ENCODE results near the gene PLPPR1.

Gene PLPPR1

DNA sequence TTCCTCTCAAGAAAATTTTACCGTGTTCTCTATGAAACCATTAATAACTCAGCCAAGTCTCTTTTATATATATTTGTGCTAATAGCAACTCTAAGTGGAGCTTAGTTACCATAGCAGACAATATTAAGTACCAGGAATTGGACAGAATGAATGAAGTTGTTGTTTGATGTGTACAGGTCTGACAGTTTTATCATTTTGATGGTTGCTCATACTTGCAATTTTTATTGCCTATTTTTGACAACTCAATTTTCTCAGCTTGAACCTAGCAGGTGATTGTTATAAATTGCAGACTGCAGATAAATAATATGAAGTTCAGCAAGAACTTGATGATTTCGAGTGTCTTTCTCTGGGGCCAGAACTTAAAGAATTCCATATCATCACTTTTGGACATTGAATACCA, 163.2 kb downstream of the PLPPR1 start:
- Mint-ChIP-seq H3K27me3 (no peaks in the 10 kb centered on the region), H3K4me1 (no peaks in the 10 kb centered on the region), H3K4me3 (no peak overlapping the region), H3K36me3 (ENCODE audit: insufficient read depth) (no peaks in the 10 kb centered on the region), H3K9me3 (no peaks in the 10 kb centered on the region), H3K27ac (ENCODE audit: low read depth) (no peak overlapping the region)
- DNase-seq (ENCODE audit: low spot score in 2 of 2) (no peak), ATAC-seq (replicated peaks; ENCODE audit: extremely low read depth, poor library complexity, severe bottlenecking) (no peak)

DNA sequence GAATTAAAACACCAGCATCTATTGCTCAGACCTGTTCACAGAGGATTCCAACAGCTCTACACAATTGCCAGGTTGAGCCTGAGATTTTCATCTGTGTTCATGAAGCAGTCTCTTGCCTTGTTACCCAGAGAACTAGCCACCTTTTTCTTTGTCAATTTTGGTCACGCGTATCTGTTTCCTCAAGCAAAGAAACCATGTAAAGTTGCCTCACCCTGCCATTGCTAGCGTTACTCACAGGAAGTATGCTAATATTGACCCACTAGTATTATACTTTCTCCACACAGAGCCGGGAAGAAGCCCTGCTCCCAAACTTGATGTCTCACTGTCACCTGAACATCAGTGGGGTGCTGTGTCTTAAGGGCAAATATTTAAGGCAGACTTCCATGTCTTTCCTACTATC, 168.5 kb downstream of the PLPPR1 start:
- Mint-ChIP-seq H3K27ac (ENCODE audit: low read depth) (no peak overlapping the region), H3K27me3 (no peaks in the 10 kb centered on the region), H3K4me3 (no peak overlapping the region), H3K36me3 (ENCODE audit: insufficient read depth) (no peaks in the 10 kb centered on the region), H3K4me1 (no peaks in the 10 kb centered on the region), H3K9me3 (no peaks in the 10 kb centered on the region)
- DNase-seq (ENCODE audit: low spot score in 2 of 2) = no peak
- no peak for ATAC-seq (replicated peaks; ENCODE audit: extremely low read depth, poor library complexity, severe bottlenecking)

DNA sequence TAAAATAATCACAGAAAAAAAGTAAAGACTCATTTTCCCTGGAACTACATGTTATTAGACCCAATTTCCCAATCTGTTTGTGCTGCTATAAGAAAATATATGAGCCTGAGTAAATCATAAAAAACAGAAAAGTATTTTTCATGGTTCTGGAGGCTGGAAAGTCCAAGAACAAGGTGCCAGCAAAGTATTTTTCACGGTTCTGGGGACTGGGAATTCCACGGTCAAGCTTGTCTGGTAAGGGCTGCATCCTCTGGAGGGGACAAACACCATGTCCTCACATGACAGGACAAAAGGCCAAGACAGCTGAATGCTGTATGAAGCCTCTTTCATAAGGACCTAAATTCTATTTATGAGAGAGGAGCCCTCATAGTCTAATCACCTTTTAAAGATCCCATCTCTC, 172.3 kb downstream of the PLPPR1 start:
- Mint-ChIP-seq H3K27ac (ENCODE audit: low read depth) (no peak overlapping the region), H3K4me1 (no peaks in the 10 kb centered on the region), H3K27me3 (no peaks in the 10 kb centered on the region), H3K4me3 (no peak overlapping the region), H3K36me3 (ENCODE audit: insufficient read depth) (no peaks in the 10 kb centered on the region), H3K9me3 (no peaks in the 10 kb centered on the region)
- DNase-seq (ENCODE audit: low spot score in 2 of 2) (no peak), ATAC-seq (replicated peaks; ENCODE audit: extremely low read depth, poor library complexity, severe bottlenecking) (no peak)

DNA sequence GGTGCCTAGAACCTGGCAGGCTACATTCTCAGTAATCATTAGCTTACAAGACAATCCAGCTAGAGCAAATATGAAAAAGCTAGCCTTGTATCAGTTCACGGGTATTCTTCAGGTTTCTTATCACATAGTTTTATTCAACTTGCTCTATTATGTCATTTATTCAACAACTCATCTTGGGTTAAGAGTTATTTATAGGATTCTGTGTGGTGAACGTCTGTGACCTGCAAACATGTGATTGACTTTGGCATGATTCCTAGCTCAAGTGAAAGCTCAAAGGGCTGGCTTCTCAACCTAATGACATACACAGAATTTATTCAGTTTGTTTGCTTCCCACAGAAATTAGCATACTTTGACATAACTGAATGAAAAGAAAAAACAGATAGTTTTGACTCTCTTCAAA, 173.1 kb downstream of the PLPPR1 start:
- no peaks in the 10 kb centered on the region for H3K27me3 Mint-ChIP-seq
- H3K36me3 Mint-ChIP-seq (ENCODE audit: insufficient read depth) = no peaks in the 10 kb centered on the region
- H3K4me3 Mint-ChIP-seq = no peak overlapping the region
- DNase-seq (ENCODE audit: low spot score in 2 of 2) = no peak
- no peak overlapping the region for H3K27ac Mint-ChIP-seq (ENCODE audit: low read depth)
- no peak for ATAC-seq (replicated peaks; ENCODE audit: extremely low read depth, poor library complexity, severe bottlenecking)
- H3K9me3 Mint-ChIP-seq = no peaks in the 10 kb centered on the region
- H3K4me1 Mint-ChIP-seq = no peaks in the 10 kb centered on the region

DNA sequence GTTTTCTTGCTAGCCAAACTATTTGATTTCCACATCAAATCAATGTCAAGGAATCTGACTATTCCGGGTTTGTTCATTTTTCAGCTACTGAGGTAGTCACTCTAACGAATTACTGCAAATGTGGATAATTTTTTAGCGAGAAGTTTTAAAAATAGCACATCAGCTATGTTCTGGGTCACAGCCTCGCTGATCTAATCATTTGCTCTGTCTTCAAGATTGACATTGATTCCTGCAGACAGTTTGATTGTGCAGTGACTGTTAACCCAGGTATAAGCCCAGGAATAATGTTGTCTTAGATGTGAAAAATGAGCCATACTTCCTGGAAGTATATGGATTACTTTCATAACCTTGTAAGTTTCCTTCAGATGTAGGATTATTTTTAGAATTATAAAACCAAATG, 181.1 kb downstream of the PLPPR1 start:
- peaks cover 6% of the 10 kb centered on the region for H3K9me3 Mint-ChIP-seq

DNA sequence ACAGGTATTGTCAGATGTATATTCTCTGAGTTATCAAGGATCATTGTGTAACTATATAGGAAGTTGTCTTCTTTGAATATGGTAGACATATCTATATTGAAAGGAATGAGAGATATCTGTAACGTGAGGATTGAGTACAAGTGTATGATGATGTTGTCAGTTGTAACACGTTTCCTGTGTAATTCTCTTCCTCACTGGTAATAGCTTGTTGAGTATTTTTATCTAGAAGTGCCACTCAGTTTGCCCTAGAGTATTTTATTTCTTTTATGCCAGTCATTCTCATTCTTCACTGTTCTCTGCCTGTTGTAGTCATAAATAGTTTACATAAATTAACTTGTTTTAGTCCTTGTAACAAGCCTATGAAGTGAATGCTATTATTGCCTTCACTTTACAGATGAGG, 184.1 kb downstream of the PLPPR1 start:
- Mint-ChIP-seq H3K27me3 (peaks cover 10% of the 10 kb centered on the region), H3K4me3 (no peak overlapping the region), H3K27ac (ENCODE audit: low read depth) (no peak overlapping the region), H3K36me3 (ENCODE audit: insufficient read depth) (no peaks in the 10 kb centered on the region), H3K4me1 (no peaks in the 10 kb centered on the region), H3K9me3 (peaks cover 10% of the 10 kb centered on the region)
- ATAC-seq (replicated peaks; ENCODE audit: extremely low read depth, poor library complexity, severe bottlenecking) (no peak), DNase-seq (ENCODE audit: low spot score in 2 of 2) (no peak)

More for the DNA sequence above, 181.1 kb downstream of the PLPPR1 start:
- Mint-ChIP-seq H3K36me3 (ENCODE audit: insufficient read depth) (no peaks in the 10 kb centered on the region), H3K27me3 (no peaks in the 10 kb centered on the region), H3K4me3 (no peak overlapping the region), H3K4me1 (no peaks in the 10 kb centered on the region), H3K27ac (ENCODE audit: low read depth) (no peak overlapping the region)
- DNase-seq (ENCODE audit: low spot score in 2 of 2) (no peak), ATAC-seq (replicated peaks; ENCODE audit: extremely low read depth, poor library complexity, severe bottlenecking) (no peak)

DNA sequence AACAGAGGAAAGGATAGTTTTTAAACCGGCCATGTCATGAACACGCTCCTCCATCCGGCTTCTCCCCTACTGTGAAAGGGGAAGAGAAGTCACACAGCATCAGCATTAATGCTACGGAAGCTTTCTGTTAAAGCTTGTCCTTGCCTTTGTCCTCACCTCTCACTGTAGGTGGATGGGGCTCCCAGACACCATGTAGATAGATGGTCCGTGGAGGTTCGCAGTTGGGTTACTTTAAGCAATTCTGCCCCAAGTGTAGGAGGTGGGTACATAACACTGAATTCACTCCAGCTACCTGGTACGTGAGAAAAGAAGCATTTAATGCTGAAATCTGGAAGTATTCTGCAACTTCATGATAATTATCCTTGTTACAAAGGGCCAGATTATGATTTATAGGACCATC, 190.5 kb downstream of the PLPPR1 start:
- H3K4me1 Mint-ChIP-seq = no peaks in the 10 kb centered on the region

DNA sequence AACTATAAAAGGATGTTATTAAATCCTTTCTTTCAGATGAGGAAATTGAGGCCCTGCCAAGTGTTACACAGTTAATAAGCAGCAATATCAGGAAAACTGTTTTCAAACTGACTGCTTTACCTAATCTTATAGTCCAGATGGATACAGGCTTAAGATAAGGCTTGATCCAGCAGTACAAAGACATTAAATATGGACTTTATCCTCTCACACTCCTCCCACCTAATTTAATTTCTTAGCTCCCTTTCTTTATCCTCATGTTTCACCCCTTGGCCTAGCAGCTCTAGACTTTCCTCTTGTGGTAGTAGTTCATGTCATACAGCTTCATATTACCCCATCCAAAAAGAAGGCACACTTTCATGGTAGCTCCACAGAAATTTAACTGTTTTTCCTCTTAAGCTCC, 191.8 kb downstream of the PLPPR1 start:
- Mint-ChIP-seq H3K27ac (ENCODE audit: low read depth) (no peak overlapping the region), H3K4me3 (no peak overlapping the region), H3K27me3 (peaks cover 10% of the 10 kb centered on the region), H3K36me3 (ENCODE audit: insufficient read depth) (no peaks in the 10 kb centered on the region), H3K4me1 (no peaks in the 10 kb centered on the region), H3K9me3 (peaks cover 4% of the 10 kb centered on the region)
- ATAC-seq (replicated peaks; ENCODE audit: extremely low read depth, poor library complexity, severe bottlenecking) = no peak
- DNase-seq (ENCODE audit: low spot score in 2 of 2) = no peak

More for the DNA sequence above, 190.5 kb downstream of the PLPPR1 start:
- Mint-ChIP-seq H3K27ac (ENCODE audit: low read depth) (no peak overlapping the region), H3K27me3 (peaks cover 10% of the 10 kb centered on the region), H3K9me3 (peaks cover 4% of the 10 kb centered on the region), H3K4me3 (no peak overlapping the region), H3K36me3 (ENCODE audit: insufficient read depth) (no peaks in the 10 kb centered on the region)
- ATAC-seq (replicated peaks; ENCODE audit: extremely low read depth, poor library complexity, severe bottlenecking) = no peak
- DNase-seq (ENCODE audit: low spot score in 2 of 2) = no peak

DNA sequence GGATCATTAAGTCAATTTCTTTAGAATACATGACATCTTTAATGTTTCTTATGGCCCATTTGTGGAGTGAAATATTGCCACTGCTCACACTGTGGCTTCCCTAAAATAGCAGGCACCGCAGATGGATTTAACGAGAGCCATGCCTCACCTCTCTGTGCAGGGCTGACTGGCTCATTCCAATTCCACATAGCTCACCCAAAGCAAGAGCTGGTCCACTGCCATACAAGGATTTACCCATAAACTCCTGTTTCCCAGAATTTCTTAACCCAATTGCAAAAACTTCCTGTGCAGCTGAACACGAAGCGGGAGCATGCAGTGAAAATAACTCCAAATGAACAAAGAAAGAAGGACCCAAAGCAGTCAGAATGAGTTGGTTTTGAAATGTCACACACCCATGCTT, 196.7 kb downstream of the PLPPR1 start:
- Mint-ChIP-seq H3K36me3 (ENCODE audit: insufficient read depth) (no peaks in the 10 kb centered on the region), H3K27me3 (no peaks in the 10 kb centered on the region), H3K4me1 (no peaks in the 10 kb centered on the region), H3K4me3 (no peak overlapping the region), H3K9me3 (no peaks in the 10 kb centered on the region), H3K27ac (ENCODE audit: low read depth) (no peak overlapping the region)
- DNase-seq (ENCODE audit: low spot score in 2 of 2) = no peak
- no peak for ATAC-seq (replicated peaks; ENCODE audit: extremely low read depth, poor library complexity, severe bottlenecking)

DNA sequence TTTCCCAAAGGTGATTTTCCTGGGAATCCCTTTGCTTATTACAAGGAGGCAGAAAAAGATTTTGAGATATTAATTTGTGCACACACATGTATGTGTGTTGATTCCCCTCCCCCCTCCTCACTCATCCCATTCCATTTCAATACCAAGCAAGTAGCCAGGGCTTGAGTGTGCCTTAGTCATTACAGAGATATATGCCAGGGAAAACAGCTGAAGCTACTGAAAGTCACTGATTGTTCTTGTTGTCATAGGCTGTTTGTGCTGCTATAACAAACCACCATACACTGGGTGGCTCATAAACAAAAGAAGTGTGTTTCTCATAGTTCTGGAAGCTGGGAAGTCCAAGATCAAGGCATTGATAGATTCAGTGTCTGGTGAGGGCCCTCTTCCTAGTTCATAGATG, 197.6 kb downstream of the PLPPR1 start:
- ATAC-seq (replicated peaks; ENCODE audit: extremely low read depth, poor library complexity, severe bottlenecking) (no peak), DNase-seq (ENCODE audit: low spot score in 2 of 2) (no peak)
- Mint-ChIP-seq H3K36me3 (ENCODE audit: insufficient read depth) (no peaks in the 10 kb centered on the region), H3K4me3 (no peak overlapping the region), H3K27ac (ENCODE audit: low read depth) (no peak overlapping the region), H3K9me3 (no peaks in the 10 kb centered on the region), H3K4me1 (no peaks in the 10 kb centered on the region), H3K27me3 (no peaks in the 10 kb centered on the region)

DNA sequence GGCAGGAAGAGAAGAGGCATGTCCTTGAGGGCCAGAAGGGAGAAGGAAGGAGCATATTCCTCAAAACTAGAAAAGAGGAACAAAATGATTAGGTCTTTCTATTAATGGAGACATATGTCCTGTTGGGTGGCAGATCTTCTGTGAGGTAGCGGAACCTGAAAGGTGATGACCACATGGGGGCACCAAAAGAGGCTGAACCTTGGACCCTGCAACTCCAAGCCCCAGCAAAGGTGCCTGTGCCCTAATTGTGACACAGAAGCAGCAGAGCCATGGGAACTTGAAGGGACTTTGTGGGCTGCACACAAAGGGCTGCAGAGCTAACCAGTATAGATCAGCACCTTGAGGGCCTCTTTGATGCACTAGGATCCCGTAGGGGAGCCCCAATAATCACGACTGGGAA, 198.3 kb downstream of the PLPPR1 start:
- ATAC-seq (replicated peaks; ENCODE audit: extremely low read depth, poor library complexity, severe bottlenecking) = no peak
- H3K9me3 Mint-ChIP-seq = no peaks in the 10 kb centered on the region

DNA sequence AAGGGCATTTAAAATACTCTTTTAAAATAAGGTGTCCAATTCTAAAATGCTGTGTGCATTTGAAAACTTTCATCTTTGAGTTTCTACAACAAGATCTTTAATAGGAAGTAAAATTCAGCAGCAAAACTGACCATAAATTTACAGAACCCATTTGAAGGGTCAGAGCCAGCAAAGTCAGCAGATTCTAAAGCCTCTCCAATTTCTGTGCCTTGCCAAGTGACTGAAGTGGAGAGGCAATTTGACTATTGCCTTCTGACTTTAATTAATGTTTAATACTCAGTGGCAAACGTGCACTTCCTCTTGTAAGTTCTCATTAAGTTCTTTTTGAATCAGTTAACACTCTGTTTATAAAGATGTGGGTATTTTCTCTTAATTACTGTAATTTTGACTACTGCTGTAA, 201.1 kb downstream of the PLPPR1 start:
- no peak for ATAC-seq (replicated peaks; ENCODE audit: extremely low read depth, poor library complexity, severe bottlenecking)

More for the DNA sequence above, 198.3 kb downstream of the PLPPR1 start:
- Mint-ChIP-seq H3K27me3 (no peaks in the 10 kb centered on the region), H3K36me3 (ENCODE audit: insufficient read depth) (no peaks in the 10 kb centered on the region), H3K27ac (ENCODE audit: low read depth) (no peak overlapping the region), H3K4me3 (no peak overlapping the region), H3K4me1 (no peaks in the 10 kb centered on the region)
- no peak for DNase-seq (ENCODE audit: low spot score in 2 of 2)

DNA sequence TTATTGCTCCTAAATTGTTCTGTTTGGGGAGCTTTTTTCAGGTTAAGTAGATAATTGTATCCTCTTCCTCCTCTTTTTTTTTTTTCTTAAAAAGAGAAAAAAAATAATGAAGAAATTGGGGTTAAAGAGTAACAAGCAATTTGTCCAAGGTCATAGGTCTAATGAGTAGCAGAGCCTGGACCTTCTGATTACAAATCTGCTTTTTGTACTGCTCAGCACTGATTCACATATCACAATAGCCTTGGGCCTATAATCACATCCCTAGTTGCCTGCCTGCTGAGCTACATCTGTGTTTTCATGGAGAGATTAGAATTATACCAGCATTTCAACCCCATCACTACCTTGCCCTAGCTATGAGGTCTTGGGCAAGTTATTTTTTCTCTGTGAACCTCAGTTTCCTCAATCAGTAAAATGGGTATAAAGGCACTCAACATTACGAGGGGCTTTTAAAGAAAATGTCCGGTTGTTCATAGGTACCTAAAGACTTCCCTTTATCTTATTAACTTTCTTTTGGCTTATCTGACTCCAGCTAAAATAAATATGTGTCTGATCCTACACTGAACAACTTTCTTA, 204.0 kb downstream of the PLPPR1 start:
- Mint-ChIP-seq H3K4me1 (no peaks in the 10 kb centered on the region), H3K4me3 (no peak overlapping the region), H3K9me3 (no peaks in the 10 kb centered on the region), H3K27ac (ENCODE audit: low read depth) (no peak overlapping the region), H3K27me3 (no peaks in the 10 kb centered on the region), H3K36me3 (ENCODE audit: insufficient read depth) (no peaks in the 10 kb centered on the region)
- ATAC-seq (replicated peaks; ENCODE audit: extremely low read depth, poor library complexity, severe bottlenecking) (no peak), DNase-seq (ENCODE audit: low spot score in 2 of 2) (no peak)

More for the DNA sequence above, 201.1 kb downstream of the PLPPR1 start:
- Mint-ChIP-seq H3K27ac (ENCODE audit: low read depth) (no peak overlapping the region), H3K27me3 (no peaks in the 10 kb centered on the region), H3K9me3 (no peaks in the 10 kb centered on the region), H3K36me3 (ENCODE audit: insufficient read depth) (no peaks in the 10 kb centered on the region), H3K4me1 (no peaks in the 10 kb centered on the region), H3K4me3 (no peak overlapping the region)
- DNase-seq (ENCODE audit: low spot score in 2 of 2) = no peak

Data from central memory CD8-positive, alpha-beta T cell (primary cell).